Coronary artery (tissue), 2 donors: ENCODE results near the gene ZER1.

Experiments used
- DNase-seq: peaks from one replicate; pipeline ENCODE4 v3.0.0-alpha.2; 2017; ENCODE audit warnings: low spot score
- H3K27ac ChIP-seq, 2 donors: fragments of 200-600 bp; sonication (generic); one replicate each; pipeline ENCODE4 v1.5.1; 2016 to 2019
- H3K4me3 ChIP-seq: fragments of 200-600 bp; sonication (generic); 2 replicates; pipeline ENCODE4 v1.5.1; 2016; ENCODE audit warnings: mild to moderate bottlenecking, moderate library complexity
- TF ChIP-seq, protein P1 (sequence below): fragments of 200-600 bp; sonication (generic); IDR thresholded peaks from one replicate; pipeline ENCODE4 v1.5.1; 2019; ENCODE audit warnings: antibody characterized with exemption

ZER1 gene

GRCh38 chr9:128773049-128773448 lies 1.3 kb upstream of the ZER1 start:
- Histone ChIP-seq H3K27ac (no peak overlapping the region), H3K4me3 (no peak overlapping the region)
- DNase-seq: no peak
- TF ChIP-seq, protein P1, sequence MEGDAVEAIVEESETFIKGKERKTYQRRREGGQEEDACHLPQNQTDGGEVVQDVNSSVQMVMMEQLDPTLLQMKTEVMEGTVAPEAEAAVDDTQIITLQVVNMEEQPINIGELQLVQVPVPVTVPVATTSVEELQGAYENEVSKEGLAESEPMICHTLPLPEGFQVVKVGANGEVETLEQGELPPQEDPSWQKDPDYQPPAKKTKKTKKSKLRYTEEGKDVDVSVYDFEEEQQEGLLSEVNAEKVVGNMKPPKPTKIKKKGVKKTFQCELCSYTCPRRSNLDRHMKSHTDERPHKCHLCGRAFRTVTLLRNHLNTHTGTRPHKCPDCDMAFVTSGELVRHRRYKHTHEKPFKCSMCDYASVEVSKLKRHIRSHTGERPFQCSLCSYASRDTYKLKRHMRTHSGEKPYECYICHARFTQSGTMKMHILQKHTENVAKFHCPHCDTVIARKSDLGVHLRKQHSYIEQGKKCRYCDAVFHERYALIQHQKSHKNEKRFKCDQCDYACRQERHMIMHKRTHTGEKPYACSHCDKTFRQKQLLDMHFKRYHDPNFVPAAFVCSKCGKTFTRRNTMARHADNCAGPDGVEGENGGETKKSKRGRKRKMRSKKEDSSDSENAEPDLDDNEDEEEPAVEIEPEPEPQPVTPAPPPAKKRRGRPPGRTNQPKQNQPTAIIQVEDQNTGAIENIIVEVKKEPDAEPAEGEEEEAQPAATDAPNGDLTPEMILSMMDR: no peak

- Histone ChIP-seq H3K4me3 (peak overlapping the region; percentile 90), H3K27ac (peak overlapping the region; percentile 80 to 95)
- no peak for DNase-seq
- TF ChIP-seq, protein P1: no peak
Observed at GRCh38 chr9:128771094-128771721, 519 bp downstream of the ZER1 start.

DNA sequence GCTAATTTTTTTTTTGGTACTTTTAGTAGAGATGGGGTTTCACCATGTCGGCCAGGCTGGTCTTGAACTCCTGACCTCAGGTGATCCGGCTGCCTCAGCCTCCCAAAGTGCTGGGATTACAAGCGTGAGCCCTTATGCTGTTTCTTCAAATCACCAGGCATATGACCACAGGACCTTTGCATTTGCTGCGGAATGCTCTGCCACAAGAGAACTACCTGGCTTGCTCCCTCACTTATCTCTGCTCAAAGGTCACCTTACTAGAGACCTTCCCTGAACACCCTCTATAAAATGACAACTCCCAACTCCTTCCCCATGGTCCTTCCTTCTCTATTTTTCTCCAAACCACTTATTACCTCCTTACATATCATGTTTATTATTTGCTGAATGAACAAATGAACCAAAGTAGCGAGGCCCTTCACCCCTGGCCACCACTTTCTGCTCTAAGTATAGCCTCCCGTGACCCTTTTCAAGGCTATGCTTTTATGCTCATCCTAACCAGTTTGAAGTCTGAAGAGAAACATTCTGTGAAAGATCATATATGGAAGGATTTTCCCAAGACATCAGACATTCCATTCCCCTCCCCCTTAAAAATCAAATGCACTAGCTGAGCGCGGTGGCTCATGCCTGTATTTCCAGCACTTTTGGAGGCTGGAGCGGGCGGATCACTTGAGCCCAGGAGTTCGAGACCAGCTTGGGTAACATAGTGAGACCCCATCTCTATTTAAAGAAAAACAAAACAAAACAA lies 1.3 kb downstream of the ZER1 start:
- Histone ChIP-seq H3K4me3 (peak overlapping the region; percentile 90), H3K27ac (peak overlapping the region; percentile 80 to 95)
- TF ChIP-seq, protein P1: no peak
- no peak for DNase-seq

GRCh38 chr9:128768606-128769005 lies 3.1 kb downstream of the ZER1 start:
- Histone ChIP-seq H3K27ac (no peak overlapping the region), H3K4me3 (no peak overlapping the region)
- TF ChIP-seq, protein P1: no peak
- no peak for DNase-seq

GRCh38 chr9:128765499-128765898 lies 6.2 kb downstream of the ZER1 start:
- Histone ChIP-seq H3K27ac (no peak overlapping the region), H3K4me3 (no peak overlapping the region)
- DNase-seq: no peak
- TF ChIP-seq, protein P1: no peak

DNA sequence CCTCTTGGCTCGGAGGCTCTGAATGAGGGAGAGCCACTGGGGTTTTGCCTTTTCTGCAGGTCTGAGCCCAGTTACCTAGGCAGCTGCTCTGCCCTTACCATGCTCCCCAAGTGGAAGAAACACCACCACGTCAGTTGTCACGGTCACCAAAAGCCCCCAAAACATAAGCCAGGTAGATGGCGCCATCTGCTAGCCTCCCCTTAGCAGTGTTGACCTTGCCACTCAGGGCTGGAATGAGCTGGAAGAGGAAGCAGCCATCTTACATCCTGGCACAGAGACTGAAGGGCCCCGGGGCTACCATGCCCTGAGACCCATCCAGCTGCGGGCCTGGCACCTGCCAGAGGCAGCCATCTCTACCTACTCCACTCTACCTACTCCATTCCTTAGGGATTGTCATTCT lies 7.4 kb downstream of the ZER1 start:
- Histone ChIP-seq H3K27ac (no peak overlapping the region), H3K4me3 (no peak overlapping the region)
- TF ChIP-seq, protein P1: no peak
- DNase-seq: no peak
